ENCODE data around the gene CDC42EP4. TPM values are rescaled to one million over a fixed set of nuclear protein-coding genes. Genes with fewer than 3 reads are reported as not detected.
"Not testable (repeated sequence)": the region's sequence is repeated elsewhere in the genome, so short reads cannot be mapped to it uniquely, and the experiment has no call there.

CDC42EP4 gene
- total and polyA plus RNA-seq, 5 experiments from 2014 or later, result 0.21 to 0.96 (median 0.50) TPM; not detected in 2

DNA sequence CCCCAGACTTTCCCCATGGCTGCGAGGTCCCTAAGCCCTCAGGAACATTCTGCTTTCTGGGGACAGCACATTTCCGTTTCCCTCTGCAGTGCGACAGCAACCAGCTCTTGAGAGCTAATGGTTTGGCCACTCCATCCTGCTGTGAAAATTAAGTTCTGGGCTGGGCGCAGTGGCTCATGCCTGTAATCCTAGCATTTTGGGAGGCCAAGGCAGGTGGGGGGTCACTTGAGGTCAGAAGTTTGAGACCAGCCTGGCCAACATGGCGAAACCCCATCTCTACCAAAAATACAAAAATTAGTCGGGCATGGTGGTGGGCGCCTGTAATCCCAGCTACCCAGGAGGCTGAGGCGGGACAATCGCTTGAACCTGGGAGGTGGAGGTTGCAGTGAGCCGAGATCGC is 1.1 kb upstream of the CDC42EP4 start:
- H3K9me3 Mint-ChIP-seq, ATAC-seq, H3K36me3 Mint-ChIP-seq, DNase-seq, H3K27me3 Mint-ChIP-seq: not testable (repeated sequence)
- Mint-ChIP-seq H3K4me1 (peaks cover 9 to 20% (median 16%) of the 10 kb centered on the region in 4 donors), H3K4me3 (peak overlapping the region; percentile 42 to 90 (median 83)), H3K27ac (peak overlapping the region in 6 of 10 donors; percentile 8 to 63 (median 38))
- POLR2A ChIA-PET, result interaction anchor here (0.7 to 1.1 kb wide), 2 partner anchors 82 to 85 kb away, joined by 3 to 5 read pairs; no protein-coding TSS in a partner anchor

DNA sequence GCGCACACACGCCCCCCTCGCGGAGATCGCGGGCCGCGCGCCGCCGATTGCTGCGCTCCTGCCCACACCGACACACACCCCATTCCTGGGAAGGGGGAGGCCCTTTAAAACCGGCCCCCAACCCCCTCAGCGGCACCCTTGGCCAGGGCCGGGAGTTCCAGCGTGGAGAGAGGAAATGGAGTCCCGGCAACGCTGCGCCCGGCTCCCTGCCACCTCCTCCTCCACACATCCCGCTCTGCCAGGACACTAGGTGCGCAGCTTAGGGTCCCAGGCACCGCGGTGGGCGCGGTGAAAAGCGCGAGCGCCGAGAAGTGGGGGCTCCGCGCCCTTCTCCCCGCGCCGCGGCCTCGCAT is 397 bp downstream of the CDC42EP4 start:
- no peaks in the 10 kb centered on the region for H3K36me3 Mint-ChIP-seq
- no peaks in the 10 kb centered on the region for H3K9me3 Mint-ChIP-seq
- H3K27me3 Mint-ChIP-seq, result peaks cover 0 to 1% (median 0%) of the 10 kb centered on the region in 5 donors
- H3K4me1 Mint-ChIP-seq, result peaks cover 9 to 20% (median 15%) of the 10 kb centered on the region in 4 donors
- POLR2A ChIA-PET, result no interaction called here
- peak overlapping the region; percentile 80 to 90 (median 84) for H3K4me3 Mint-ChIP-seq
- H3K27ac Mint-ChIP-seq, result peak overlapping the region in 5 of 10 donors; percentile 27 to 60 (median 44)
- peak in 1 of 10 donors; percentile 7 for DNase-seq
- peak; percentile 7 to 31 for ATAC-seq

GRCh38 chr17:73309727-73310596 is 1.8 kb downstream of the CDC42EP4 start:
- ATAC-seq (no peak), DNase-seq (peak in 1 of 10 donors; percentile 6)
- Mint-ChIP-seq H3K36me3 (no peaks in the 10 kb centered on the region), H3K4me1 (peaks cover 9 to 20% (median 15%) of the 10 kb centered on the region in 4 donors), H3K4me3 (peak overlapping the region; percentile 75 to 91 (median 83)), H3K27me3 (peaks cover 0 to 6% (median 0%) of the 10 kb centered on the region in 5 donors), H3K9me3 (no peaks in the 10 kb centered on the region), H3K27ac (peak overlapping the region in 8 of 10 donors; percentile 5 to 93 (median 60))
- POLR2A ChIA-PET, result no interaction called here

GRCh38 chr17:73308959-73309358 is 2.8 kb downstream of the CDC42EP4 start:
- POLR2A ChIA-PET, H3K9me3 Mint-ChIP-seq, DNase-seq, H3K36me3 Mint-ChIP-seq, ATAC-seq: not testable (repeated sequence)
- peaks cover 9 to 20% (median 15%) of the 10 kb centered on the region in 4 donors for H3K4me1 Mint-ChIP-seq
- peak overlapping the region in 1 of 10 donors; percentile 83 for H3K4me3 Mint-ChIP-seq
- H3K27me3 Mint-ChIP-seq, result peaks cover 2 to 14% (median 4%) of the 10 kb centered on the region in 5 donors
- H3K27ac Mint-ChIP-seq, result peak overlapping the region in 1 of 10 donors; percentile 93

- Mint-ChIP-seq H3K9me3 (no peaks in the 10 kb centered on the region), H3K4me3 (no peak overlapping the region), H3K27me3 (peaks cover 5 to 18% (median 7%) of the 10 kb centered on the region in 5 donors), H3K36me3 (peaks cover 0 to 5% (median 0%) of the 10 kb centered on the region in 3 donors), H3K4me1 (peaks cover 9 to 18% (median 13%) of the 10 kb centered on the region in 4 donors), H3K27ac (peak overlapping the region in 1 of 10 donors; percentile 17)
- POLR2A ChIA-PET, result no interaction called here
- DNase-seq (no peak), ATAC-seq (no peak)
Measured at GRCh38 chr17:73308017-73308823, 3.6 kb downstream of the CDC42EP4 start.

DNA sequence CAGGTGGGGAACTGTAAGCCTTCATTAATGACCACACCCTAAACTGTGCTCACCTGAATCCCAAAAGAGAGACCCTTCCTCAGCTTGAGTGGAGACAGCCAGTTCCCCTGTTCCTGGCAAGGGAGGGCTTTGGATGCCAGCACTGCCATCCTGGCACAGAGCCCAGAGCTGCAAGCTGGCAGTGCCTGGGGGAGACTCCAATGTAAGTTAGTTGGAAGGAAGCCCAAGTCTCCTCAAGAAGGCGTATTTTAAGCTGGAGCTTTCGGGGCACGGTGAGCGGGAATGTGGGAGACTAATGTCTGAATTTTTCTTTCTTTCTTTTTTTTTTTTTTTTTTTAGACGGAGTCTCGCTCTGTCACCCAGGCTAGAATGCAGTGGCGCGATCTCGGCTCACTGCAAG is 4.7 kb downstream of the CDC42EP4 start:
- H3K4me1 Mint-ChIP-seq, result peaks cover 9 to 16% (median 13%) of the 10 kb centered on the region in 4 donors
- ATAC-seq (no peak), DNase-seq (no peak)
- POLR2A ChIA-PET, result interaction anchor here (0.7 kb wide), 1 partner anchor 80 kb away, joined by 4 read pairs; no protein-coding TSS in a partner anchor
- peaks cover 0 to 5% (median 0%) of the 10 kb centered on the region in 3 donors for H3K36me3 Mint-ChIP-seq
- no peak overlapping the region for H3K4me3 Mint-ChIP-seq
- H3K27ac Mint-ChIP-seq, result no peak overlapping the region
- no peaks in the 10 kb centered on the region for H3K9me3 Mint-ChIP-seq
- peaks cover 5 to 18% (median 7%) of the 10 kb centered on the region in 5 donors for H3K27me3 Mint-ChIP-seq

DNA sequence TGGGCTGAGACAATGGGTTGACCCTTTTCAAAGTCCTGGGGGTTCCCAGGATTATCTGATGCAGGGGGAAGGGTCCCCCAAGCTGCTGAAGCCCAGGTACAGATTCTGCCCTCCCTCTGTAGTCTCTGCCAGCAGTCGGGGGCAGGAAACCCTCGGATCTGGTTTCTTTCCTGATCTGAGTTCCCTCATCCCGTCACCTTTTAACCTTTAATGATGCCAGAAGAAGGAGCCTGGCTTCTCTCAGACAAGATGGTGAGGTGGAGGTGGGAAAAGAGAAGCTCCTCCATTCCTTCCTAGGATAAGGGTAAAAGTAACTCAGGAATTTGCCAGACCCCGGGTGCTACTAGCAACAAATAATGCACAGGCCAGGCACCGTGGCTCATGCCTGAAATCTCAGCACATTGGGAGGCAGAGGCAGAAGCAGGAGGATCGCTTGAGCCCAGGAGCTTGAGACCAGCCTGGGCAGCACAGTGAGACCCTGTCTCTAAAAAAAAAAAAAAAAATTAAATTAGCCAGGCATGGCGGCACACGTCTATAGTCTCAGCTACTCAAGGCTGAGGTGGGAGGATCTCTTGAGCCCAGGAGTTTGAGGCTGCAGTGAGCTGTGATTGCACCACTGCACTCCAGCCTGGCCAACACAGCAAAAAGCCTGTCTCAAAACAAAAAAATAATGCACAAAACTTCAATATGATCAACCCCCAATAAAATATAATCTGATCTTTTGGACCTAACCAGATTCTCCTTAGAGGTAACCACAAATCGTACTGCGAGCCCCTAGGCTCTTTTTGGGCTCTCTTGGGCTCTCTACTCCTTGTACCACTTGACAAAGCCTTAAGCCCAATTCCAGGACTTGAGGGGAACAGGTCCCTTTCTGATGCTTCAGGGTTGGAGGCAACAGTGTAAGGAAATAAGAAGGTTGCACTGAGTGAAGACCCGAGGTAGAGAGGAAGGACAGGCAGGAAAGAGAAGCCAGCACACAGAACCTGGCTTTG is 5.7 kb downstream of the CDC42EP4 start:
- Mint-ChIP-seq H3K36me3 (peaks cover 0 to 5% (median 0%) of the 10 kb centered on the region in 3 donors), H3K4me3 (no peak overlapping the region), H3K9me3 (no peaks in the 10 kb centered on the region), H3K27ac (no peak overlapping the region), H3K4me1 (peaks cover 9 to 15% (median 13%) of the 10 kb centered on the region in 4 donors), H3K27me3 (peaks cover 5 to 18% (median 7%) of the 10 kb centered on the region in 5 donors)
- POLR2A ChIA-PET, result no interaction called here
- no peak for ATAC-seq
- no peak for DNase-seq

DNA sequence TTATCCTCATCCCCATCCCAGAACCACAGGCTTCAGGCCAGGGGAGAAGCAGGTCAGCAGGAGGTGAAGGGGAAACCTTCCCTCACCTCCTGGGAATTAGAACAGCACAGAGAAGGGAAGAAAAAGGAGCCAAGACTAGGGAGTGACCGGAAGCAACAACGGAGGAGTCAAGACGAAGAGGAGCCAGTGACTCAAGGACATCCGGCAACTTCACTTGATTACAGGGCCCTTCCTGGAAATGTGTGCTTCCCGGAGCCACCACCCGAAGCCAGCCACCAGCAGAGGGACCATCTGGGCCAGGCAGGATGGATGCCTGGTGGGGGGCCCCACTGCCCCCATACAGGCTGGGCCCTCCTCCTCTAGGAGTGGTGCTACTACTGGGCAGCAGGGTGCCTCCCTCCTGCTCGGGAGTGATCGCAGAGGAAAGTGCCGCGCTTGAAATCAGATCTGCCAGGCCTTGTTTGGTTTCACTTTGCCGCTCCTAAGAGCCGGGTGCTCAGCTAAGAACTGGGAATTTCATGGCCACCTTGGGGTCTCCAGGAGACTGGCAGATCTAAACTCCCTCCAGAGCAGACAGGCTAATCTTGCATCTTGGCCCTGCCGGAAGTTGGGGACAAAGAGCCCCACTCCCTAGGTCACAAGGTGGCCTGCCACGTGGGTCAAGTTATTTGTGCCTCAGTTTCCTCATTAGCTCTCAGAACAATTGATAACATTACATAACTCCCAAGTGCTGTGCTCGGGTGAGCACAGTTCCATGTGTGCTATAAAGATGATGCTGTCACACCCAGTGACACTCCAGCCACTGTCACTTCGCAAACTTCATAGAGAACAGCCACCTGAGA is 6.6 kb downstream of the CDC42EP4 start:
- no peak overlapping the region for H3K27ac Mint-ChIP-seq
- POLR2A ChIA-PET, result no interaction called here
- H3K4me1 Mint-ChIP-seq, result peaks cover 6 to 10% (median 9%) of the 10 kb centered on the region in 4 donors
- DNase-seq (no peak), ATAC-seq (no peak)
- peaks cover 0 to 5% (median 0%) of the 10 kb centered on the region in 3 donors for H3K36me3 Mint-ChIP-seq
- peak overlapping the region in 2 of 10 donors; percentile 42 to 57 for H3K4me3 Mint-ChIP-seq
- H3K9me3 Mint-ChIP-seq, result no peaks in the 10 kb centered on the region
- peaks cover 5 to 18% (median 7%) of the 10 kb centered on the region in 5 donors for H3K27me3 Mint-ChIP-seq

- POLR2A ChIA-PET, result no interaction called here
- Mint-ChIP-seq H3K4me1 (peaks cover 2% of the 10 kb centered on the region in 4 donors), H3K9me3 (no peaks in the 10 kb centered on the region), H3K36me3 (peaks cover 0 to 5% (median 0%) of the 10 kb centered on the region in 3 donors), H3K27ac (no peak overlapping the region), H3K27me3 (peaks cover 5 to 18% (median 8%) of the 10 kb centered on the region in 5 donors), H3K4me3 (no peak overlapping the region)
- no peak for ATAC-seq
- no peak for DNase-seq
Measured at GRCh38 chr17:73304438-73304837, 7.4 kb downstream of the CDC42EP4 start.

- no peak for ATAC-seq
- POLR2A ChIA-PET, result interaction anchor here (0.6 kb wide), 1 partner anchor 91 kb away, joined by 3 read pairs; no protein-coding TSS in a partner anchor
- H3K4me3 Mint-ChIP-seq, result no peak overlapping the region
Measured at GRCh38 chr17:73302189-73302588, 9.6 kb downstream of the CDC42EP4 start.

DNA sequence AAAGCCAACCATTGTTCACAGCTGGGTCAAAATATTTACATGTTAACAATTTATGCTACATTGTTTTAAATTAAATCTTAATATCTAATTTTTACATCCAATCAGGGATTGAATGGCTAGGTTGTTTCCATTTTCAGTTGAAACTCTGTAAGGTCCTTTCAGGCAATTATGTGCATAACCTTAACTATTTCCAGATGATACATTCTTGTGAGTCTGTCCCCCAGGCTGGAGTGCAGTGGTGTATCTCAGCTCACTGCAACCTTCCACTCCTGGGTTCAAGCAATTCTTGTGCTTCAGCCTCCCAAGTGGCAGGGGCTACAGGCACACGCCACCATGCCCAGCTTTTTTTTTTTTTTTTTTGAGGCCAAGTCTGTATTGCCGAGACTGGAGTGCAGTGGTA is 10.4 kb downstream of the CDC42EP4 start:
- H3K9me3 Mint-ChIP-seq, result no peaks in the 10 kb centered on the region
- DNase-seq (no peak), ATAC-seq (no peak)
- H3K27ac Mint-ChIP-seq, result no peak overlapping the region
- H3K4me1 Mint-ChIP-seq, result no peaks in the 10 kb centered on the region
- POLR2A ChIA-PET, result no interaction called here
- no peak overlapping the region for H3K4me3 Mint-ChIP-seq
- peaks cover 5 to 19% (median 10%) of the 10 kb centered on the region in 5 donors for H3K27me3 Mint-ChIP-seq
- H3K36me3 Mint-ChIP-seq, result peaks cover 0 to 5% (median 0%) of the 10 kb centered on the region in 3 donors

More at GRCh38 chr17:73302189-73302588, 9.6 kb downstream of the CDC42EP4 start:
- H3K27ac Mint-ChIP-seq, result no peak overlapping the region
- H3K36me3 Mint-ChIP-seq, result peaks cover 0 to 5% (median 0%) of the 10 kb centered on the region in 3 donors
- peaks cover 5 to 20% (median 10%) of the 10 kb centered on the region in 5 donors for H3K27me3 Mint-ChIP-seq
- no peaks in the 10 kb centered on the region for H3K9me3 Mint-ChIP-seq
- no peaks in the 10 kb centered on the region for H3K4me1 Mint-ChIP-seq
- DNase-seq, result no peak

Measured in naive thymus-derived CD8-positive, alpha-beta T cell (primary cell).